ENCODE measurements around the gene CD163. TPM values are rescaled to one million over a fixed set of nuclear protein-coding genes. Genes with fewer than 3 reads are reported as not detected.
"Not testable (repeated sequence)": the region's sequence is repeated elsewhere in the genome, so short reads cannot be mapped to it uniquely, and the experiment has no call there.

The CD163 gene
- total and polyA plus RNA-seq, 5 donors from 2014 or later: 0.41 TPM; not detected in 4

- Histone ChIP-seq H3K27ac (ENCODE audit: insufficient read depth, low read length, poor library complexity, severe bottlenecking) (no peak overlapping the region), H3K4me3 (ENCODE audit: low read depth, low read length) (no peak overlapping the region), H3K4me1 (ENCODE audit: control insufficient read depth, insufficient read depth, low read length, poor library complexity, severe bottlenecking) (no peaks in the 10 kb centered on the region), H3K9me3 (ENCODE audit: control insufficient read depth in 2 of 2, low read length in 2 of 2) (no peaks in the 10 kb centered on the region), H3K36me3 (ENCODE audit: control insufficient read depth, insufficient read depth, low read length) (no peaks in the 10 kb centered on the region), H3K27me3 (ENCODE audit: control insufficient read depth, insufficient read depth, low read length) (peaks cover 4% of the 10 kb centered on the region)
- Mint-ChIP-seq H3K27me3 (peaks cover 31% of the 10 kb centered on the region), H3K27ac (no peak overlapping the region), H3K4me1 (no peaks in the 10 kb centered on the region), H3K36me3 (no peaks in the 10 kb centered on the region), H3K9me3 (peaks cover 0 to 2% (median 0%) of the 10 kb centered on the region in 7 donors), H3K4me3 (no peak overlapping the region)
- ATAC-seq (ENCODE audit: low read depth in 2 of 2): no peak
- no peak for DNase-seq
Measured at GRCh38 chr12:7448099-7448498, 55.5 kb downstream of the CD163 start.

GRCh38 chr12:7444537-7444936, 59.0 kb downstream of the CD163 start:
- no peaks in the 10 kb centered on the region for H3K4me1 ChIP-seq (ENCODE audit: control insufficient read depth, insufficient read depth, low read length, poor library complexity, severe bottlenecking)
- no peaks in the 10 kb centered on the region for H3K36me3 Mint-ChIP-seq
- ATAC-seq (ENCODE audit: low read depth in 2 of 2): no peak
- H3K27me3 ChIP-seq (ENCODE audit: control insufficient read depth, insufficient read depth, low read length): peaks cover 18% of the 10 kb centered on the region
- H3K27ac Mint-ChIP-seq: no peak overlapping the region
- H3K9me3 Mint-ChIP-seq: peaks cover 0 to 4% (median 0%) of the 10 kb centered on the region in 7 donors
- H3K4me3 Mint-ChIP-seq: no peak overlapping the region
- H3K27ac ChIP-seq (ENCODE audit: insufficient read depth, low read length, poor library complexity, severe bottlenecking): no peak overlapping the region
- peaks cover 0 to 3% (median 0%) of the 10 kb centered on the region in 4 donors for H3K4me1 Mint-ChIP-seq
- no peak for DNase-seq
- H3K4me3 ChIP-seq (ENCODE audit: low read depth, low read length): no peak overlapping the region
- peaks cover 46% of the 10 kb centered on the region for H3K27me3 Mint-ChIP-seq
- H3K9me3 ChIP-seq (ENCODE audit: control insufficient read depth in 2 of 2, low read length in 2 of 2): no peaks in the 10 kb centered on the region
- no peaks in the 10 kb centered on the region for H3K36me3 ChIP-seq (ENCODE audit: control insufficient read depth, insufficient read depth, low read length)

DNA sequence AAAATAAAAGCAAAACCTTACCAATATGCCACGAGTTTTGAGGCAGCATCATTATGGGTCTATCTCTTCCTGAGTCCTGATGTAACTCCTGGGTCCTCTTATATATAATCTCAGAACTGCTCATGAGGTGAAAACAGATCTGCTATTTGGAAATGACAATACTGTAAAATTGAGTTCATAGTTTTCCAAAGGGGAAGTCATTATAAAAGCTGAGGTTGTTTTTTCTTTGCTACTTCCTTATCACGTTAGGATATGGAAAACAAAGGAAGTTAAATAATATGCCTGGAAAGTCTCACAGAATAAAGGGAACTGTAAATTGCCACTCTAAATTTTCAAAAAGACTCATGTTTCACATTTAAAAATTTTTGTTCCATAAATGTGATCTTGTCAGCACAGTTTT, 59.5 kb downstream of the CD163 start, which contains the start of gene CD163L1:
CD163L1 (minus strand) TSS at position 78 of the 400 bp plus-strand sequence; CDS start at position 52, 26 bp downstream.
- no peak within 1 kb of the TSS for H3K27ac Mint-ChIP-seq
- Histone ChIP-seq H3K27me3 (ENCODE audit: control insufficient read depth, insufficient read depth, low read length) (peaks cover 18% of the 10 kb centered on the region), H3K36me3 (ENCODE audit: control insufficient read depth, insufficient read depth, low read length) (no peaks in the 10 kb centered on the region), H3K27ac (ENCODE audit: insufficient read depth, low read length, poor library complexity, severe bottlenecking) (no peak within 1 kb of the TSS), H3K4me1 (ENCODE audit: control insufficient read depth, insufficient read depth, low read length, poor library complexity, severe bottlenecking) (no peaks in the 10 kb centered on the region), H3K9me3 (ENCODE audit: control insufficient read depth in 2 of 2, low read length in 2 of 2) (no peaks in the 10 kb centered on the region), H3K4me3 (ENCODE audit: low read depth, low read length) (no peak within 1 kb of the TSS)
- no peak for ATAC-seq (ENCODE audit: low read depth in 2 of 2)
- DNase-seq: no peak
- H3K4me3 Mint-ChIP-seq: no peak within 1 kb of the TSS
- H3K9me3 Mint-ChIP-seq: peaks cover 0 to 4% (median 0%) of the 10 kb centered on the region in 7 donors
- peaks cover 0 to 5% (median 0%) of the 10 kb centered on the region in 4 donors for H3K4me1 Mint-ChIP-seq
- H3K27me3 Mint-ChIP-seq: peaks cover 50% of the 10 kb centered on the region
- H3K36me3 Mint-ChIP-seq: no peaks in the 10 kb centered on the region

DNA sequence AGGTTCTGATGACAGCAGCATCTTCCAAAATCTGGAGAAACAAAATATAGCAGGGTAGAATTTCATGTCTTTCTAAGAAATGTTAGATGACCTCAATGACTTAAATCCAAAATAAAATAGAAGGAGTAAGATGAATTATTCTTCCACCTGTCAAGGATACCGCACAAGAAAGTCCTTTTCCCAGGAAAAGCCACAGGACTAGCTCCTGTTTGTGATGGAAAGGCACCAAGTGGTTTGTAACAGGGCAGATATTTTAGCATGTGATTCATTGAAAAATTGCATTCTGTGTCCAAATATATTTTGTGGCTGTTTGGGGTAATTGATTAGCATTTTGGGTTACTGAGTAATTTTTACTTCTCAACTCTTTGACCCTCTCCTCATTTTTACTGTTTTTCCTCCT, 62.4 kb downstream of the CD163 start:
- DNase-seq (no peak), ATAC-seq (ENCODE audit: low read depth in 2 of 2) (no peak)
- no peak overlapping the region for H3K4me3 Mint-ChIP-seq
- no peak overlapping the region for H3K27ac ChIP-seq (ENCODE audit: insufficient read depth, low read length, poor library complexity, severe bottlenecking)
- H3K9me3 ChIP-seq (ENCODE audit: control insufficient read depth in 2 of 2, low read length in 2 of 2): no peaks in the 10 kb centered on the region
- no peaks in the 10 kb centered on the region for H3K4me1 ChIP-seq (ENCODE audit: control insufficient read depth, insufficient read depth, low read length, poor library complexity, severe bottlenecking)
- H3K4me1 Mint-ChIP-seq: peaks cover 0 to 5% (median 0%) of the 10 kb centered on the region in 4 donors
- no peaks in the 10 kb centered on the region for H3K36me3 ChIP-seq (ENCODE audit: control insufficient read depth, insufficient read depth, low read length)
- H3K9me3 Mint-ChIP-seq: peaks cover 0 to 6% (median 0%) of the 10 kb centered on the region in 7 donors
- no peak overlapping the region for H3K4me3 ChIP-seq (ENCODE audit: low read depth, low read length)
- no peaks in the 10 kb centered on the region for H3K36me3 Mint-ChIP-seq
- H3K27me3 ChIP-seq (ENCODE audit: control insufficient read depth, insufficient read depth, low read length): peaks cover 16% of the 10 kb centered on the region
- peaks cover 45% of the 10 kb centered on the region for H3K27me3 Mint-ChIP-seq
- no peak overlapping the region for H3K27ac Mint-ChIP-seq

DNA sequence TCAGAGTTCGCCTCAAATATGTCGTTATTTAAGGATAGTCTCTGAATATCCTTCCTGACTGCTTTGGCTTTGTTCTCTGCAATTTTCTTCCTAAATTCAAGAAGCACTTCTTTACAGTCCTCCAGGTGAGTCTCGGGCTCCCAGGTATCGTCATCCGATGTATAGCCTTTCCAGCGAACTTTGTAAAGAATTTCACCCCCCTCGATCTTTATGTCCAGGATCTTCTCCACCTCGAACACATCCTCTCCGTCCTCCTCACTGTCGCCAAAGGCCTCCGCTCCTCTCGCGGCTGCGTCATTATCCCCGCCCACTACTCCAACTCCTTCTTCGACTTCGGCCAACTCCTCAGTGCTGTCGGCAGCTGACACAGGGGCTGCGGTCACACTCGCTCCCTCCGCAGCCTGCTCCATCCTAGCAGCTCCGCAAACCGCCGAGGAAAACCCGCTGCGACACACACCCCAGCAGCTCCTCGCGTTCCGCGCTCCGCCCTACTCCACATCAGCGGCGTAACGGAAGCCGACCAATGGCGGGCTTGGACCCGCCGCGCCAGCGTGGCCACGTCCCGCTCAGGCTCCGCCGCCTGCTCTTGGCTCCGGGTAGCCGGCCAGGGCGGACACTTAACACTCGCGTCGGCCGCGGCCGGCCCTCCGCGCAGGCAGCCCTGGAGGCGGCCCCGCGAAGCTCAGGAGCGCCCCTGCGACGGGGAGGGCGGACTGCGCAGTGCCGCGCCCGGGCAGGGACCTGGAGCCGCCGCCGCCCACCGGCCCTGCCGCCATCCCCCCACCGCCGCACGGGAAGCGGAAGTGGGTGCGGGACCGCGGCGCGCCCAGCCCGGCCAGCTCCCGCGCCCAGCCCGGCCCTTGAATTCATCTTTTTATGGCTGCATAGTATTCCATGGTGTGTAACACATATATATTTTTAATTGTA, 63.7 kb downstream of the CD163 start:
- H3K4me3 ChIP-seq (ENCODE audit: low read depth, low read length): no peak overlapping the region
- peak overlapping the region in 3 of 4 donors; percentile 55 to 80 (median 71) for H3K4me3 Mint-ChIP-seq
- H3K27ac Mint-ChIP-seq: no peak overlapping the region

DNA sequence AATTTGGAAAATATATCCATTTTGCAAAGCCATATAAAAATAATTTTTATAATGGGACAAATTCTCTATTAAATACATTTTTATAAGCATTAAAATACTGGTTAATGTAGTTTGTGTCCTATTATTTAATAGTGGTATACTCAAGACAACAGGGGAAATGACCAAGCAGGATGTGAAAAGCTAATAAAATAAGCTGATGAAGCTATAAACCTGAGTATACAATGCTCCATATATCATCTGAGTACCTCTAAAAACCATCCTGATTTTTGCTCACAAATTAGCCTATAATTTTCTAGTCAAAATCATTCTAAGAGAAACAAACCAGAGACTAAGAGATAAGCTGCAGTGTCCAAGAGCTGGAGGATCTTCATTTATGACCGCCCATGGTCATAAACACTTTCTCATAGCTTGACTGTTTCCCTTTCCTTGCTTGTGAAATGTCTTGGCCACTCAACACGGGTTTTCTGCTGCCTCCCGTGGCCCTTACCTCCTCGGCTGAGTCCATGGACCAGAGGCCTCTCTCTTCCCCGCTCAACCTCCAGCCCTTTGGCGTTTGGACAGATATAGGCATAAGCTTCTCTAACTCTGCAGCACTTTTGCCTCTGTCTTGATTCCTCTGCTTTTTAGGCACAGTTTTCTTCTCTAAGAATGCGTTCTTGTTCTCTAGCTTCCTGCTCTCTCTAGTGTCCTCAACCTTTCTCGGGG, 65.1 kb downstream of the CD163 start:
- H3K9me3 Mint-ChIP-seq; H3K36me3 ChIP-seq (ENCODE audit: control insufficient read depth, insufficient read depth, low read length); H3K4me1 ChIP-seq (ENCODE audit: control insufficient read depth, insufficient read depth, low read length, poor library complexity, severe bottlenecking); H3K27ac ChIP-seq (ENCODE audit: insufficient read depth, low read length, poor library complexity, severe bottlenecking); H3K9me3 ChIP-seq (ENCODE audit: control insufficient read depth in 2 of 2, low read length in 2 of 2); DNase-seq; H3K4me3 ChIP-seq (ENCODE audit: low read depth, low read length); H3K4me1 Mint-ChIP-seq; H3K27ac Mint-ChIP-seq; H3K36me3 Mint-ChIP-seq; ATAC-seq (ENCODE audit: low read depth in 2 of 2): not testable (repeated sequence)
- H3K27me3 ChIP-seq (ENCODE audit: control insufficient read depth, insufficient read depth, low read length): peaks cover 16% of the 10 kb centered on the region
- Mint-ChIP-seq H3K4me3 (peak overlapping the region in 1 of 4 donors; percentile 37), H3K27me3 (peaks cover 38% of the 10 kb centered on the region)

More for the DNA sequence above, 63.7 kb downstream of the CD163 start:
- peaks cover 16% of the 10 kb centered on the region for H3K27me3 ChIP-seq (ENCODE audit: control insufficient read depth, insufficient read depth, low read length)
- ATAC-seq (ENCODE audit: low read depth in 2 of 2) (peak in 1 of 2 donors; percentile 57), DNase-seq (peak in 1 of 3 donors; percentile 34)
- H3K9me3 Mint-ChIP-seq: peaks cover 0 to 6% (median 0%) of the 10 kb centered on the region in 7 donors
- no peaks in the 10 kb centered on the region for H3K4me1 ChIP-seq (ENCODE audit: control insufficient read depth, insufficient read depth, low read length, poor library complexity, severe bottlenecking)
- no peaks in the 10 kb centered on the region for H3K9me3 ChIP-seq (ENCODE audit: control insufficient read depth in 2 of 2, low read length in 2 of 2)
- H3K36me3 ChIP-seq (ENCODE audit: control insufficient read depth, insufficient read depth, low read length): no peaks in the 10 kb centered on the region
- H3K36me3 Mint-ChIP-seq: no peaks in the 10 kb centered on the region
- H3K27ac ChIP-seq (ENCODE audit: insufficient read depth, low read length, poor library complexity, severe bottlenecking): no peak overlapping the region
- peaks cover 0 to 5% (median 0%) of the 10 kb centered on the region in 4 donors for H3K4me1 Mint-ChIP-seq
- peaks cover 44% of the 10 kb centered on the region for H3K27me3 Mint-ChIP-seq

- H3K27me3 ChIP-seq (ENCODE audit: control insufficient read depth, insufficient read depth, low read length): peaks cover 16% of the 10 kb centered on the region
- not testable (repeated sequence) for H3K4me1 ChIP-seq (ENCODE audit: control insufficient read depth, insufficient read depth, low read length, poor library complexity, severe bottlenecking); H3K4me3 ChIP-seq (ENCODE audit: low read depth, low read length); H3K9me3 Mint-ChIP-seq; H3K4me1 Mint-ChIP-seq; H3K9me3 ChIP-seq (ENCODE audit: control insufficient read depth in 2 of 2, low read length in 2 of 2); ATAC-seq (ENCODE audit: low read depth in 2 of 2); H3K27ac Mint-ChIP-seq; H3K36me3 Mint-ChIP-seq; H3K36me3 ChIP-seq (ENCODE audit: control insufficient read depth, insufficient read depth, low read length); DNase-seq; H3K27ac ChIP-seq (ENCODE audit: insufficient read depth, low read length, poor library complexity, severe bottlenecking)
- Mint-ChIP-seq H3K27me3 (peaks cover 34% of the 10 kb centered on the region), H3K4me3 (peak overlapping the region in 1 of 4 donors; percentile 58)
Measured at GRCh38 chr12:7437494-7437893, 66.1 kb downstream of the CD163 start.
